Large intestine (tissue), 3 donors: ENCODE measurements around the gene ITGBL1. TPM values are rescaled to one million over a fixed set of nuclear protein-coding genes. Genes with fewer than 3 reads are reported as not detected.

Experiments
- DNase-seq, 2 donors: peaks; one replicate each; pipeline versions ENCODE4 v3.0.0 to v3.0.0-alpha.2; 2013
- H3K27ac ChIP-seq: one replicate; pipeline ENCODE4 v1.5.1; 2013; ENCODE audit warnings: low read length
- H3K27me3 ChIP-seq: 2 replicates; pipeline ENCODE4 v1.6.1; 2013; ENCODE audit warnings: low read length; ENCODE audit not compliant: control insufficient read depth, insufficient read depth
- H3K36me3 ChIP-seq: 2 replicates; pipeline ENCODE4 v1.6.1; 2013; ENCODE audit warnings: low read length; ENCODE audit not compliant: control insufficient read depth, insufficient read depth
- H3K4me1 ChIP-seq: one replicate; pipeline ENCODE4 v1.6.1; 2013; ENCODE audit warnings: low read length; ENCODE audit not compliant: control insufficient read depth, insufficient read depth
- H3K4me3 ChIP-seq: one replicate; pipeline ENCODE4 v1.5.1; 2013; ENCODE audit warnings: low read length
- H3K9me3 ChIP-seq: one replicate; pipeline ENCODE4 v1.6.1; 2013; ENCODE audit warnings: mild to moderate bottlenecking, low read depth, low read length, moderate library complexity; ENCODE audit not compliant: control insufficient read depth
- WGBS: methylation state at CpG from one replicate; pipeline ENCODE4 v1.1.5; 2013; ENCODE audit warnings: low lambda C conversion rate; ENCODE audit not compliant: insufficient coverage; 5-methylcytosine and 5-hydroxymethylcytosine counted together
- polyA plus RNA-seq: library from polyadenylated mRNA; unstranded; fragments of 120-200 nt; gene quantifications from one replicate; pipeline ENCODE4 v1.2.1, GENCODE V29; 2013

The ITGBL1 gene
- polyA plus RNA-seq, 1 donor: 0.13 TPM

DNA sequence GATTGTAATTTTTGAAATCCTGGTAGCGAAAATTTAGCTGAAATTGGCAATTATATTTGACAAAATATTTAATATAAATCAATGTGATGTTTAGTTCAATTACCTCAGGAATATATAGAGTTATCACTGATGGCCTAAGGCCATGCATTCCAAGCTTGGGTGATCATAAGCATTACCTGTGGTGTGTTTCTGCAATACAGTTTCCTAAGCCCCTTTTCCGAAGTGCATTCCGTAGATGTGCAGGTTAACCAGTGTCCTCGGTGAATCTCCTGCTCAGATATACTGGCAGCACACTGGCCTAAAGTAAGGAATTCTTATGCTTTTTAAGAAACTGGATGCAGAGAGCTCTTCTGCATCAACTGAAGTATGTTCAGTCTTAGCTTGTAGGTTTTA, 35.0 kb downstream of the ITGBL1 start:
- Histone ChIP-seq H3K9me3 (no peaks in the 10 kb centered on the region), H3K27me3 (no peaks in the 10 kb centered on the region), H3K4me1 (no peaks in the 10 kb centered on the region), H3K4me3 (no peak overlapping the region), H3K27ac (no peak overlapping the region), H3K36me3 (no peaks in the 10 kb centered on the region)
- DNase-seq: no peak
- WGBS: no CpG with 5 or more reads among the region's 4 CpGs

DNA sequence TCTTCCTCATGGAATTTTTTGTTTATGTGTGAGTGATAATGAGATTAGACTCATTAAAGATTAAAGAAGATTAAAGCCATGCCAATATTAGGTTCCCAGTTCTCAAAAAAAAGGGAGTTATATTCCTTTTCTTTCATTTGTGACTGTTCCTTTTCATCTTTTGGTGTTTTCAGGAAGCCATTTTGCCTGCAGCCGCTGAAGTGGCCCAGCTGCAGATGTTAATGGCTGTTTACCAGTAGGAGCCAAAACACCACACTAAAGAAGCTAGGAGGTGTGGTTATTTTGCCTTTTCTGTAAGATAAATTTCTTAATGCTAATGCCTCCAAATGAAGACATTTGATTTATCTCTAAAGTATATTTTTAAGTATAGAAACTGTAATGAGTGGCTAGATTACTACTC, 36.3 kb downstream of the ITGBL1 start:
- Histone ChIP-seq H3K27me3 (no peaks in the 10 kb centered on the region), H3K9me3 (no peaks in the 10 kb centered on the region), H3K4me3 (no peak overlapping the region), H3K27ac (no peak overlapping the region), H3K36me3 (no peaks in the 10 kb centered on the region), H3K4me1 (no peaks in the 10 kb centered on the region)
- 100% methylated on average over 1 of the region's 1 CpG for whole genome bisulfite sequencing
- no peak for DNase-seq

DNA sequence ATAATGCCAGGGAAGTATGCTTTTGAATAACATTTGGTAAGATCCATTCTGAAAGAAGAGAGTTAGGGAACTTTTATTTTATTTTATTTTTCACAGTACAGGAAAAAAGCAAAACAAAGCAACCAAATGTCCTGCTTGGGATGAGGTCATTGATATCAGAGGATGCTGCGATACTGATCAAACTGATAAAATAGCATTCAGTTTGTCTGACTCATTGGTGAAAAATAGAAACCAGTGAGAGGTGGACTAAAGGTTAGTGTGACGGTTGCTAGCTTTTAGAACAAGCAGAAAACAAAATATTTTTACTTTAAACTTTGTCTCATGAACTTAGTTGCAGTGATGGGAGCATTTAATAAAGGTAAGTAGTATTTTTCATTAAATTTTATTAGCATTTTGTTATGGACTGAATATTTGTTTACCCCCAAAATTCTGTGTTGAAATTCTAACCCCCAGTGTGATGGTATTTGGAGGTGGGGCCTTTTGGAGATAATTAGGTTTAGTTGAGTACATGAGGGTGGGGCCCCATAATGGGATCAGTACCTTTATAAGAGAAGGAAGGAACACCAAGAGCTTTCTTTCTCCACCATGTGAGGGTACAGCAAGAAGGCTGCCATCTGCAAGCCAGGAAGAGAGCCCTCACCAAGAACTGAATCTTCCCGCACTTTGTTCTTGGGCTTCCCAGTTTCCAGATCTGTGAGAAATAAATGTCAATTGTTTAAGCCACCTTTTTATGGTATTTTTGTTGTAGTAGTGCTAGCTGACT, 37.3 kb downstream of the ITGBL1 start:
- no peaks in the 10 kb centered on the region for H3K4me1 ChIP-seq
- 86% methylated on average over 1 of the region's 3 CpGs for WGBS
- no peak for DNase-seq
- no peaks in the 10 kb centered on the region for H3K27me3 ChIP-seq
- H3K36me3 ChIP-seq: no peaks in the 10 kb centered on the region
- no peak overlapping the region for H3K4me3 ChIP-seq
- H3K27ac ChIP-seq: no peak overlapping the region
- H3K9me3 ChIP-seq: no peaks in the 10 kb centered on the region

DNA sequence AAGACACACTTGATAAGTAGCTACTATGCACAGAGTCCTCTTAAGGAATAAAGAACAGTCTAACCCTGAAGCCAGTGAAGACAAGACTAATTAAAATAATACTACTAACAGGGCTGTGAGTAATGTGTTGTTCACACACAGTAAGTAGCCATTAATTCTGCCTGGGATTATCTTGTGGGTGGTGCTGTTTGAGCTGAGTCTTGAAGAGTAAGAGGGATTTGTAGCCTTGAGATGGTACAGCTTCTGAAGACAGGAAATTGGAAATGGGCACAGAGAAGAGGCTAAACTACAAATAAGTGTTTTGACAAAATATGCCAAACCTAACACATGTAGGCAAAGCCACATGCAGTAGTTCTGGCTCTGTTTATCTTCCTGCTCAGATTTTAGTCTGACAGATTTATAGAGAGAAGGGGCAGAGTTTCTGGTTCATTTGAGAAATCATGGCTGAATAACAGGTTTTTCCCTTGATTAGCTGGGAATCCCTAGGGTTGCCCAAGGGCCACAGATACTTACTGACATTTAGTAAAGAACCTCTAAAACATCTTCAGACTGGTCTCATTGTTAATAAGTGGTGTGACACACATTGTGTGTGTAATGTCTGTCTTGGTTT, 38.0 kb downstream of the ITGBL1 start:
- no peak overlapping the region for H3K4me3 ChIP-seq
- H3K9me3 ChIP-seq: no peaks in the 10 kb centered on the region
- no peak overlapping the region for H3K27ac ChIP-seq
- DNase-seq: no peak
- H3K4me1 ChIP-seq: no peaks in the 10 kb centered on the region
- H3K27me3 ChIP-seq: no peaks in the 10 kb centered on the region
- H3K36me3 ChIP-seq: no peaks in the 10 kb centered on the region

DNA sequence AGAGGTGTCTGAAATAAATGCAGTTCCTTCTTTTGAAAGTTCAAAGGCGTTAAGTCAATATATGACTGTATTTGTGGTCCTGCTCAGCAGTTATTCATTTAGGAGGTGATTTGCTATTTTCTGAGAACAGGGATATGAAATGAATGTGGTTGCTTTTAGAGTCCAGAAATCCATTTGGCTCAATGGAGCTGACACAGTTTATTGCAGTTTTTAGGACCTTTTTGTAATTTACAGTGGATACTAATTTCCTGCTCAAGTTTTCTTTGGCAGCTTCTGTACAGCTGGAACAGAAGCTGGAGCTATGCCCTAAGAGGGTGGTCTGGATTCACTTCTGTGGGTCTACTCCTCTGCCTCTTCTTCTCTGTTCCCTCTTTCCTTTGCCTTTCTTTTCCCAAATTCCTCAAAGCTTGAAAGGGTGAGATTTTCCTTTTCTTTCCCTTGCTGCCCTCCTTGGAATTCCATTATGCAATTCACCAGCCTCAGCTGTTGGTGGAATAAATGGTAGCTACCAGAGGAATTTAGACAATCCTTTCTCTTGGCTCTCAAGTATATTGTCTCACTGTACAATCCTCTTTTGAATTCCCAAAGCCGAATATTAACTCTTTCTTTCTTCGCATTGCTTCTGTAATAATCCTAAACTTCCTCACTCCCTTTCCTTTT, 39.9 kb downstream of the ITGBL1 start:
- WGBS: 96% methylated on average over 3 of the region's 3 CpGs
- no peak for DNase-seq
- no peak overlapping the region for H3K4me3 ChIP-seq
- H3K27me3 ChIP-seq: no peaks in the 10 kb centered on the region
- H3K36me3 ChIP-seq: no peaks in the 10 kb centered on the region
- no peak overlapping the region for H3K27ac ChIP-seq
- H3K9me3 ChIP-seq: no peaks in the 10 kb centered on the region
- H3K4me1 ChIP-seq: no peaks in the 10 kb centered on the region

DNA sequence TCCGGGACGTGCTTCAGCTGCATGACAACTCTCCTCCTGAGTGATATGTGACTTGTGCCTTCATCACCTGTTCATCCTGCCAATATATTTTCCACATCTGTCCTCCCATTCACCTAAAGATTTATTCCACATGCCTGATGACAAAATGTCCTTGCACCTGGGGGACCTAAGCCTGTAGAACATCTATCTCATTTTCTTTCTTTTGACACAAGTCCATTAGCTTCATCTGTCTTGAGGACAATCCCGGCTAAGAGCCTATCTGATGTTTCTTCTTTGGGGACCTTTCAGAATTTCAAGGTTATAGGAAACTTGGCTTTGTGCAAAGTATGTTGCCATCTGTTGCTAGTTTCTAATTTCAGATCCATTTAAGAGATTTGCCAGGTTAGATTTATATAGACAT, 41.1 kb downstream of the ITGBL1 start:
- no peak overlapping the region for H3K4me3 ChIP-seq
- no peaks in the 10 kb centered on the region for H3K27me3 ChIP-seq
- WGBS: no CpG with 5 or more reads among the region's 3 CpGs
- H3K36me3 ChIP-seq: no peaks in the 10 kb centered on the region
- H3K27ac ChIP-seq: no peak overlapping the region
- no peaks in the 10 kb centered on the region for H3K4me1 ChIP-seq
- H3K9me3 ChIP-seq: no peaks in the 10 kb centered on the region
- DNase-seq: no peak

DNA sequence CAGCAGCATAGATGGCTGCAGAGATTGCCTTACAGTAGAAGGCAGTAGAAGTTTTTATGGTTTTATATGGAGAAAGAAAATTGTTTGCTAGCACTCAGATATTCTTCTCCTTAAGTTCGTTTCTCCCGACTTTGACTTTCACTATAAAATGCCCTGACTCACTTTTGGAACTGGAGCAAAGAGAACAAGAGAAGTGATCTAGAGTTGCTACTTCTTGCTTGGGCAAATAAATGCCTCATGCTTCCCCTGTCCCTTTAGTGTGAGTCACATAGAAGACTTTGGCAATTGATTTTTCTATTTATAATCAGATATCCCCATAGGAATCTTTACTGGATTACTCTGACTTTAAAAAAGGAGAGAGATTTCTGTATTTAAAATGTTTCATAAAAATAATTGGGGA, 46.9 kb downstream of the ITGBL1 start:
- Histone ChIP-seq H3K4me1 (no peaks in the 10 kb centered on the region), H3K27ac (no peak overlapping the region), H3K9me3 (no peaks in the 10 kb centered on the region), H3K4me3 (no peak overlapping the region), H3K27me3 (no peaks in the 10 kb centered on the region), H3K36me3 (no peaks in the 10 kb centered on the region)
- no CpG with 5 or more reads among the region's 2 CpGs for WGBS
- no peak for DNase-seq

DNA sequence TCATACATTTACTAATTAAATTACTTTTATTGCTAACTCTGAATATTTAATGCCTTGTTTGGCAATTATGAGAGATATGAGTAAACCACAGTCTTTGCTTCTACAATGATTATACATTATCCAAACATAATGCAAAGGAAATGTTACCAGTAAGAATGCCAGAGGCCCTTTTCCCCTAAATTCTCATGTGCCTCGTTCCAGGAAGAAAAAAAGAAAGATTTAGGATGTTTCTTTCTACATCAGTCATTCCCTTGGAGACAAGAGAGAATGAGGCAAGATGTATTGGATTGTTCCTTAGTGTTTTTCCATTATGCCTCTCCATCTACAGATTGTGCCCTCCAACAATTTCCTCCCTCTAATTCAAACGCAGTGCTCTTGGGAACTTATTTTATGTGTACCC, 50.1 kb downstream of the ITGBL1 start:
- WGBS: 80% methylated on average over 1 of the region's 2 CpGs
- H3K27ac ChIP-seq: no peak overlapping the region
- H3K4me3 ChIP-seq: no peak overlapping the region

DNA sequence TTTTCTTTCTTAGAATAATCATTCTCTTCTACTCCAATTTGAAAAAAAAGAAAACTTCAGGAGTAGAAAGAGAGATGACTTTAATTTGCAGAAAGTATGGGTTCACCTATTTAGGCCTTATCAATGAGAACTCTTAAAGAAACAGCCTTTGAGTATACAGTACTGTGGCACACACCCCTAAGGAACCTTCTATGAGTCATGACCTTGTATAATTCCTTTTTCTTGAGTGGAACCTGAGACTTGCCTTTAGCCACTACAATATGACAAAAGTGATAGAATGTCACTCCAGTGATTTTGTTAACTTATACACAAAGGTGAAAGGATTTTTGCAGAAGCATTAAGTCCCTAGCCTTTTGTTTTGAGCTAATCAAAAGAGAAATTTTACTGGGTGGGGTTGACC, 58.7 kb downstream of the ITGBL1 start:
- Histone ChIP-seq H3K4me3 (no peak overlapping the region), H3K4me1 (no peaks in the 10 kb centered on the region)

More for the DNA sequence above, 50.1 kb downstream of the ITGBL1 start:
- no peaks in the 10 kb centered on the region for H3K9me3 ChIP-seq
- no peaks in the 10 kb centered on the region for H3K36me3 ChIP-seq
- H3K4me1 ChIP-seq: no peaks in the 10 kb centered on the region
- no peak for DNase-seq
- H3K27me3 ChIP-seq: no peaks in the 10 kb centered on the region

DNA sequence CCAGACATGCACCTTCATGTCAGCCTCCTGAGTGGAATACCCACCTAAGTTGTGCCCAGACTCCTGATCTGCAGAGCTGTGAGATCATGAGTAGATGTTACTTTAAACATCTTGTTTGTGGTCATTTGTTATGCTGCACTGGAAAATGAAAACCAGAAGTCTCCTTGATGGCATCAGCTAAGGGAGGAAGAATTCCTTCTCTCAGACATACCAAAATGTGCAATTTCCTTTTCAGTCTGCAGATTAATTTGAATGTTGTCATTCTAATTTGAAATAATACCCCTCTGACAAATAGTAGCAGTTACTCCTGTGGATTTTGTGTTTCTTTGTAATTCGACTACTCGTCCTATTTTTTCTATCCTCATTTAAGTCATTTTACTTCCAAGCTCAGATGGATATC, 59.3 kb downstream of the ITGBL1 start:
- Histone ChIP-seq H3K36me3 (no peaks in the 10 kb centered on the region), H3K4me1 (no peaks in the 10 kb centered on the region), H3K4me3 (no peak overlapping the region), H3K9me3 (no peaks in the 10 kb centered on the region), H3K27ac (no peak overlapping the region), H3K27me3 (no peaks in the 10 kb centered on the region)
- DNase-seq: no peak
- 96% methylated on average over 2 of the region's 2 CpGs for WGBS

More for the DNA sequence above, 58.7 kb downstream of the ITGBL1 start:
- Histone ChIP-seq H3K27ac (no peak overlapping the region), H3K36me3 (no peaks in the 10 kb centered on the region), H3K9me3 (no peaks in the 10 kb centered on the region), H3K27me3 (no peaks in the 10 kb centered on the region)
- DNase-seq: no peak
